ENCODE measurements around the gene DCTPP1. TPM values are rescaled to one million over a fixed set of nuclear protein-coding genes. Genes with fewer than 3 reads are reported as not detected.

DCTPP1 gene
- polyA plus RNA-seq, 2 of the 4 experiments (the other 2 are of a cell fraction): 105 to 121 TPM

- ATAC-seq (no peak), FAIRE-seq (no peak), DNase-seq (ENCODE audit: low read depth in 1 of 2, low spot score in 1 of 2) (no peak)
- no peak overlapping the region for H3K4me3 ChIP-seq
- ChIA-PET CTCF (interaction anchor here (1.3 kb wide), 1 partner anchor 30 kb away, joined by 3 read pairs; the partner anchor contains the start of gene DCTPP1), POLR2A (no interaction called here)
- H3K27ac ChIP-seq: no peak overlapping the region
- 78% methylated on average over 11 of the region's 11 CpGs for WGBS (ENCODE audit: missing lambda C conversion rate)
- TF ChIP-seq GATA3 (IDR thresholded peaks at IDR 0.05; ENCODE audit: borderline replicate concordance) (no peak), RAD21 (conservative IDR thresholded peaks at IDR 0.05 in 1 of 2, IDR thresholded peaks at IDR 0.05 in 1 of 2) (no peak)
- no peaks in the 10 kb centered on the region for H3K9me3 ChIP-seq
- H3K4me1 ChIP-seq: no peaks in the 10 kb centered on the region
- H3K4me2 ChIP-seq: no peak overlapping the region
Measured at GRCh38 chr16:30459456-30459855, 29.6 kb upstream of the DCTPP1 start.

GRCh38 chr16:30458561-30459394 is 28.9 kb upstream of the DCTPP1 start:
- WGBS (ENCODE audit: missing lambda C conversion rate): 83% methylated on average over 22 of the region's 22 CpGs
- H3K4me3 ChIP-seq: no peak overlapping the region
- ATAC-seq (no peak), DNase-seq (ENCODE audit: low read depth in 1 of 2, low spot score in 1 of 2) (no peak), FAIRE-seq (no peak)
- TF ChIP-seq ELK1 (IDR thresholded peaks at IDR 0.05; ENCODE audit: low read depth, low read length) (no peak), MYC (IDR thresholded peaks at IDR 0.05; ENCODE audit: borderline replicate concordance, low read length) (no peak), EP300 (IDR thresholded peaks at IDR 0.05) (no peak), FOXS1 (CRISPR knock-in tag; IDR thresholded peaks at IDR 0.05) (no peak), PBX3 (IDR thresholded peaks at IDR 0.05) (no peak), REST (IDR thresholded peaks at IDR 0.05) (no peak), BHLHE40 (IDR thresholded peaks at IDR 0.05; ENCODE audit: low read depth, low read length) (no peak), TFCP2L1 (CRISPR knock-in tag; IDR thresholded peaks at IDR 0.05) (no peak), ESRRA (IDR thresholded peaks at IDR 0.05; ENCODE audit: borderline replicate concordance, low read length) (no peak), BCL3 (IDR thresholded peaks at IDR 0.05) (no peak), RAD21 (conservative IDR thresholded peaks at IDR 0.05 in 1 of 2, IDR thresholded peaks at IDR 0.05 in 1 of 2) (no peak), RFX5 (IDR thresholded peaks at IDR 0.05) (no peak), ZSCAN20 (CRISPR knock-in tag; IDR thresholded peaks at IDR 0.05) (no peak), HES2 (IDR thresholded peaks at IDR 0.05) (no peak), EHMT2 (IDR thresholded peaks at IDR 0.05; ENCODE audit: low read depth) (no peak)
- no peak overlapping the region for H3K27ac ChIP-seq
- no peaks in the 10 kb centered on the region for H3K4me1 ChIP-seq
- ChIA-PET CTCF (interaction anchor here (1.3 to 2.4 kb wide), 2 partner anchors 9 to 29 kb away, joined by 3 to 9 read pairs; partner anchors contain the start of gene DCTPP1), POLR2A (no interaction called here)
- H3K4me2 ChIP-seq: no peak overlapping the region
- no peaks in the 10 kb centered on the region for H3K9me3 ChIP-seq

Data from A549 (cell line).